RCC 7860 (cell line): ENCODE results near the gene CHRND.

ENCODE experiments used
- DNase-seq: peaks from one replicate; pipeline ENCODE4 v3.0.0-alpha.2; 2015; ENCODE audit warnings: low spot score
- FAIRE-seq: peaks from 2 replicates; lab custom pipeline; 2012; peaks lifted over from hg19 to GRCh38; lab: Jason Lieb, UNC

The CHRND gene

GRCh38 chr2:232502911-232503808, 22.8 kb upstream of the CHRND start:
- DNase-seq (no peak), FAIRE-seq (no peak)

- no peak for DNase-seq
- no peak for FAIRE-seq
Measured at GRCh38 chr2:232503809-232504323, 22.1 kb upstream of the CHRND start.

- no peak for FAIRE-seq
- DNase-seq: no peak
Measured at GRCh38 chr2:232504438-232504837, 21.5 kb upstream of the CHRND start.

- DNase-seq: no peak
- FAIRE-seq: no peak
Measured at GRCh38 chr2:232505856-232506255, 20.1 kb upstream of the CHRND start.

GRCh38 chr2:232506709-232507108, 19.3 kb upstream of the CHRND start:
- FAIRE-seq (no peak), DNase-seq (no peak)

GRCh38 chr2:232508251-232508650, 17.7 kb upstream of the CHRND start:
- FAIRE-seq: no peak
- DNase-seq: no peak

- FAIRE-seq (no peak), DNase-seq (no peak)
Measured at GRCh38 chr2:232511336-232511890, 14.5 kb upstream of the CHRND start.

- no peak for DNase-seq
- FAIRE-seq: no peak
Measured at GRCh38 chr2:232512602-232513001, 13.4 kb upstream of the CHRND start.

GRCh38 chr2:232513353-232513752, 12.6 kb upstream of the CHRND start:
- DNase-seq (no peak), FAIRE-seq (no peak)

- FAIRE-seq: no peak
- DNase-seq: no peak
Measured at GRCh38 chr2:232515639-232516038, 10.3 kb upstream of the CHRND start.

GRCh38 chr2:232516551-232516950, 9.4 kb upstream of the CHRND start:
- peak; percentile 11 for DNase-seq
- no peak for FAIRE-seq

- DNase-seq (no peak), FAIRE-seq (no peak)
Measured at GRCh38 chr2:232518844-232519243, 7.1 kb upstream of the CHRND start.

GRCh38 chr2:232519581-232520438, 6.2 kb upstream of the CHRND start, which contains the start of gene PRSS56:
Gene PRSS56 (plus strand): TSS chr2:232520388. CDS start chr2:232520599, 211 bp downstream.
- DNase-seq (no peak), FAIRE-seq (no peak)

- DNase-seq: no peak
- FAIRE-seq: no peak
Measured at GRCh38 chr2:232520489-232520888, 5.5 kb upstream of the CHRND start.

- FAIRE-seq: no peak
Measured at GRCh38 chr2:232521098-232521497, 4.9 kb upstream of the CHRND start.

GRCh38 chr2:232521959-232522622, 3.9 kb upstream of the CHRND start:
- no peak for DNase-seq

More at GRCh38 chr2:232521098-232521497, 4.9 kb upstream of the CHRND start:
- DNase-seq: no peak

GRCh38 chr2:232522623-232523401, 3.1 kb upstream of the CHRND start:
- FAIRE-seq (no peak), DNase-seq (no peak)

More at GRCh38 chr2:232521959-232522622, 3.9 kb upstream of the CHRND start:
- FAIRE-seq: no peak

- DNase-seq (no peak), FAIRE-seq (no peak)
Measured at GRCh38 chr2:232523402-232523681, 2.6 kb upstream of the CHRND start.

- FAIRE-seq (no peak), DNase-seq (peak; percentile 8)
Measured at GRCh38 chr2:232523682-232524597, 2.0 kb upstream of the CHRND start.
